Suprapubic skin (tissue), 3 donors: ENCODE data around the gene AGPAT4.

ENCODE experiments used
- CTCF ChIP-seq, 2 donors: fragments of 200-600 bp in 1 of 2; fragments of 450-650 bp in 1 of 2; sonication (generic) in 1 of 2; IDR thresholded peaks; one replicate each; pipeline ENCODE4 v1.5.1; 2016 to 2019; ENCODE audit warnings: antibody characterized with exemption in 2 of 2, mild to moderate bottlenecking in 1 of 2, moderate library complexity in 1 of 2
- EP300 ChIP-seq: sonication (generic); formaldehyde crosslinking; IDR thresholded peaks from one replicate; pipeline ENCODE4 v1.6.1; 2017; ENCODE audit warnings: antibody characterized with exemption
- POLR2A ChIP-seq, 2 donors: fragments of 450-650 bp; IDR thresholded peaks; one replicate each; pipeline ENCODE4 v1.6.1; 2017; ENCODE audit warnings: antibody characterized with exemption in 2 of 2, mild to moderate bottlenecking in 2 of 2, moderate library complexity in 2 of 2

GRCh38 chr6:161300823-161301222 is 27.0 kb upstream of the AGPAT4 start:
- TF ChIP-seq CTCF (IDR thresholded peaks at IDR 0.05), result no peak
- TF ChIP-seq POLR2A (IDR thresholded peaks at IDR 0.05), result no peak
- TF ChIP-seq EP300, result no peak
